ENCODE measurements around the gene APEH. TPM values are rescaled to one million over a fixed set of nuclear protein-coding genes. Genes with fewer than 3 reads are reported as not detected.

APEH gene
- polyA plus RNA-seq, 2 of the 4 experiments (the other 2 are of a cell fraction) = 60.8 to 64.9 TPM

GRCh38 chr3:49713336-49714105 is 39.4 kb downstream of the APEH start:
- Histone ChIP-seq H3K4me2 (no peak overlapping the region), H3K4me1 (no peaks in the 10 kb centered on the region), H3K9me3 (no peaks in the 10 kb centered on the region), H3K27ac (no peak overlapping the region), H3K4me3 (no peak overlapping the region)
- ATAC-seq (no peak), FAIRE-seq (no peak), DNase-seq (ENCODE audit: low read depth in 1 of 2, low spot score in 1 of 2) (no peak)
- WGBS (ENCODE audit: missing lambda C conversion rate) = 89% methylated on average over 8 of the region's 25 CpGs
- CTCF ChIA-PET = interaction anchor here (1.3 to 2.1 kb wide), 3 partner anchors 10 to 126 kb away, joined by 5 to 7 read pairs (median 5); partner anchors contain the start of gene GMPPB
- POLR2A ChIA-PET = no interaction called here
- TF ChIP-seq KDM1A (IDR thresholded peaks at IDR 0.05; ENCODE audit: low read depth) = no peak
- TF ChIP-seq NFE2L2 (conservative IDR thresholded peaks at IDR 0.05; ENCODE audit: low read length) = no peak
- no peak for TF ChIP-seq PBX3 (IDR thresholded peaks at IDR 0.05)
- no peak for TF ChIP-seq RAD21 (conservative IDR thresholded peaks at IDR 0.05 in 1 of 2, IDR thresholded peaks at IDR 0.05 in 1 of 2)
- no peak for TF ChIP-seq BCL3 (IDR thresholded peaks at IDR 0.05)
- TF ChIP-seq JUNB (IDR thresholded peaks at IDR 0.05) = no peak
- no peak for TF ChIP-seq ESRRA (IDR thresholded peaks at IDR 0.05; ENCODE audit: borderline replicate concordance, low read length)
- no peak for TF ChIP-seq ELK1 (IDR thresholded peaks at IDR 0.05; ENCODE audit: low read depth, low read length)
- TF ChIP-seq HDAC2 (IDR thresholded peaks at IDR 0.05) = no peak
- no peak for TF ChIP-seq HMGXB4 (CRISPR knock-in tag; IDR thresholded peaks at IDR 0.05; ENCODE audit: borderline replicate concordance)
- no peak for TF ChIP-seq ATOH8 (CRISPR knock-in tag; IDR thresholded peaks at IDR 0.05; ENCODE audit: low read depth)
- TF ChIP-seq MYC (IDR thresholded peaks at IDR 0.05; ENCODE audit: borderline replicate concordance, low read length) = no peak
- no peak for TF ChIP-seq REST (IDR thresholded peaks at IDR 0.05)
- no peak for TF ChIP-seq BHLHE40 (IDR thresholded peaks at IDR 0.05; ENCODE audit: low read depth, low read length)
- no peak for TF ChIP-seq POLR2AphosphoS2 (conservative IDR thresholded peaks at IDR 0.05; ENCODE audit: low read length)
- TF ChIP-seq CTCF (IDR thresholded peaks at IDR 0.05) = no peak
- TF ChIP-seq SREBF2 (IDR thresholded peaks at IDR 0.05) = no peak
- TF ChIP-seq GATA3 (IDR thresholded peaks at IDR 0.05; ENCODE audit: borderline replicate concordance) = no peak

Data from A549 (cell line).